ENCODE measurements around the gene DBNDD1. TPM values are rescaled to one million over a fixed set of nuclear protein-coding genes. Genes with fewer than 3 reads are reported as not detected.
A peak's percentile ranks its signal among the peaks of the same experiment; 100 is the strongest.

Gene DBNDD1
- polyA plus RNA-seq, 1 of the 3 experiments (the other 2 are of a cell fraction): 27.9 TPM

DNA sequence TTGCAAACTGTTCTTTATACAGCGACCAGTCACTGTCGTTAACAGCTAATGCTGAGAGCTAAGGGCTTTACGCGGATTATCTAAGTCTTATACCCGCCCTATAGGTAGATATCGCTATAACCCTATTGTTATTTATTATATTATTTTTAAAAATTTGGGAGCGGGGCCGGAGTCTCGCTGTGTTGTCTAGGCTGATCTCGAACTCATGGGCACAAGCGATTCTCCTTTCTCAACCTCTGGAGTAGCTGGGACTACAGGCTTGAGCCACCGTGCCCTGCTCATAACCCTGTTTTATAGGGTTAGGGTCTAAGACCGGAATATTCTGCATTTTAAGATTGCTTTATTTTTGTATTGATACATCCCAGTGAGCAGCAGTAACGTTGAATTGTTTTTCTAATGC is 46.0 kb downstream of the DBNDD1 start:
- Histone ChIP-seq H4K20me1 (ENCODE audit: insufficient read depth) (peaks cover 5% of the 10 kb centered on the region; the same call in 1 of the 2 replicates), H3K4me2 (peak overlapping the region; percentile 97), H3F3A (replicated peaks; ENCODE audit: insufficient read depth) (peaks cover 7% of the 10 kb centered on the region), H3K9me2 (no peaks in the 10 kb centered on the region), H3K9me3 (no peaks in the 10 kb centered on the region), H3K27me3 (ENCODE audit: insufficient read depth) (no peaks in the 10 kb centered on the region), H3K36me3 (replicated peaks in 1 of 2; ENCODE audit: control insufficient read depth in 1 of 2, insufficient read depth in 2 of 2, low read length in 1 of 2) (peaks cover 6 to 13% of the 10 kb centered on the region in 2 experiments), H3K27ac (ENCODE audit: low read depth in 2 of 2, low read length in 1 of 2) (peak overlapping the region; percentile 73 to 94; a peak in 3 of 4 replicates), H3K9ac (peak overlapping the region; percentile 98), H3K4me1 (ENCODE audit: control insufficient read depth in 1 of 2, insufficient read depth in 2 of 2, low read depth in 1 of 2, low read length in 1 of 2) (peaks cover 7 to 23% of the 10 kb centered on the region in 2 experiments; a peak in 3 of 4 replicates), H2AFZ (ENCODE audit: low read depth) (peak overlapping the region; percentile 99), H3K79me2 (ENCODE audit: insufficient read depth) (peaks cover 78% of the 10 kb centered on the region), H3K4me3 (ENCODE audit: low read depth in 2 of 2, low read length in 1 of 2) (peak overlapping the region; percentile 76 to 100)
- DNase-seq: no peak
- ChIA-PET POLR2A (interaction anchor here (1.0 to 2.7 kb wide), 4 partner anchors 32 to 63 kb away, joined by 3 to 24 read pairs (median 5); partner anchors contain the start of gene TUBB3), CTCF (interaction anchor here (0.6 to 3.7 kb wide), 7 partner anchors 18 to 109 kb away, joined by 3 to 18 read pairs (median 4); partner anchors contain the start of genes DBNDD1 and DEF8)
- WGBS (ENCODE audit: low lambda C conversion rate): 9% methylated on average over 14 of the region's 14 CpGs
- TF ChIP-seq, protein P1, sequence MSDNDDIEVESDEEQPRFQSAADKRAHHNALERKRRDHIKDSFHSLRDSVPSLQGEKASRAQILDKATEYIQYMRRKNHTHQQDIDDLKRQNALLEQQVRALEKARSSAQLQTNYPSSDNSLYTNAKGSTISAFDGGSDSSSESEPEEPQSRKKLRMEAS (IDR thresholded peaks at IDR 0.05; ENCODE audit: low read depth): no peak
- TF ChIP-seq RXRA (IDR thresholded peaks at IDR 0.05; ENCODE audit: borderline replicate concordance, low read depth) (no peak), MEF2A (IDR thresholded peaks at IDR 0.05; ENCODE audit: borderline replicate concordance, low read depth) (no peak), TEAD4 (IDR thresholded peaks at IDR 0.05; ENCODE audit: borderline replicate concordance, insufficient read depth) (no peak), RCOR1 (IDR thresholded peaks at IDR 0.05; ENCODE audit: low read length) (no peak)
- TF ChIP-seq, protein P2, sequence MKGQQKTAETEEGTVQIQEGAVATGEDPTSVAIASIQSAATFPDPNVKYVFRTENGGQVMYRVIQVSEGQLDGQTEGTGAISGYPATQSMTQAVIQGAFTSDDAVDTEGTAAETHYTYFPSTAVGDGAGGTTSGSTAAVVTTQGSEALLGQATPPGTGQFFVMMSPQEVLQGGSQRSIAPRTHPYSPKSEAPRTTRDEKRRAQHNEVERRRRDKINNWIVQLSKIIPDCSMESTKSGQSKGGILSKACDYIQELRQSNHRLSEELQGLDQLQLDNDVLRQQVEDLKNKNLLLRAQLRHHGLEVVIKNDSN (IDR thresholded peaks at IDR 0.05; ENCODE audit: borderline replicate concordance, low read depth): no peak

DNA sequence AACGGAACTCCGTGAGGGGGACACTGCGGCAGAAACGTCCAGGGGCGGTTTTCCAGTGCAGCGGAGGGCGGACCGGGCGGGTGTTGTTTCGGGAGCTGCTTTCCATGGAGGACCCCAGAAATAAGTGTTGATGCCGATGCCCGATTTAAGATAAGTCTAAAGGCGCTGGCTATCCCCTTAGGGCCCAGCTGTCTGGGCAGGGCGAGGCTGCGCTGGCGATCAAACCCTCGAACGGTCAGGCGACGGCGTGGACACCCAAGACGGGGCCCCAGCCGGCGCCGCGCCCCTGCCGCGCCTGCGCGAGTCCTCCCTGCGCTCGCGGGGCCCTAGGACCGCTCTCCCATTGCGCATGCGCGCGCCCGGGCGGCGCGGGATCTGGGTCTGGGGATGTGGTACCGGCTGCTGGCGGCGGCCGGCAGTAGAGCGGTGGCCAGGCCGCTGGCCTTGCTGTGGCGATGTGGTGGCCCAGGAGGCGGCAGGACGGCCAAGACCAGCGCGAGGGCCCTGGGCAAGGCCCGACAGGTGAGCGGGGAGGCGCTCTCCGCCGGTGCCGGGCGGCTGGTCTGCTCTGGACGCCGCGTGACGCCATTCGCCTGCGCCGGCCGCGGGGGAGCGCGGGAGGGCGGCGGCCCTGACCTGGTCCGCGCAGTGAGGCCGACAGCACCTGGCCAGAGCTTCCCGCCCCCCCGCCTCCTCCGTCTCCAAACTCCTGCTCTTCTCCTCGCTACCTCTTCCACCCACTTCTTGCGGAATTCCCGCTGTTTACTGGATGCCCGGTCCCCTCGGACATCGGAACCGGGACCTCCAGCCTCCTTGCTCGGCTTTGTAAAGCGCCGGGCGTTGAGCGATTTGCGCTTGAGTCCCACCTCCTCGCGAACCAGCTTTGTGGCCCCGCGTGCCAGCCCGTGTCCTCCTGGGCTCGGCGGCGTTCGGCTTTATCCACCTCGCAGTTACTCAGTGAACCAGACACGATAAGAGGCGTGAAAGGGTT is 46.7 kb downstream of the DBNDD1 start:
- Histone ChIP-seq H3K4me3 (ENCODE audit: low read depth in 2 of 2, low read length in 1 of 2) (peak overlapping the region; percentile 76 to 100), H3K79me2 (ENCODE audit: insufficient read depth) (peaks cover 71% of the 10 kb centered on the region)
- CTCF ChIA-PET: interaction anchor here (0.6 to 3.7 kb wide), 8 partner anchors 17 to 109 kb away, joined by 3 to 18 read pairs (median 4); partner anchors contain the start of genes DBNDD1 and DEF8
- TF ChIP-seq NRF1 (IDR thresholded peaks at IDR 0.05; ENCODE audit: low read depth, low read length): peak; percentile 98
- no peak for TF ChIP-seq TEAD4 (IDR thresholded peaks at IDR 0.05; ENCODE audit: borderline replicate concordance, insufficient read depth)
- TF ChIP-seq, protein P3, sequence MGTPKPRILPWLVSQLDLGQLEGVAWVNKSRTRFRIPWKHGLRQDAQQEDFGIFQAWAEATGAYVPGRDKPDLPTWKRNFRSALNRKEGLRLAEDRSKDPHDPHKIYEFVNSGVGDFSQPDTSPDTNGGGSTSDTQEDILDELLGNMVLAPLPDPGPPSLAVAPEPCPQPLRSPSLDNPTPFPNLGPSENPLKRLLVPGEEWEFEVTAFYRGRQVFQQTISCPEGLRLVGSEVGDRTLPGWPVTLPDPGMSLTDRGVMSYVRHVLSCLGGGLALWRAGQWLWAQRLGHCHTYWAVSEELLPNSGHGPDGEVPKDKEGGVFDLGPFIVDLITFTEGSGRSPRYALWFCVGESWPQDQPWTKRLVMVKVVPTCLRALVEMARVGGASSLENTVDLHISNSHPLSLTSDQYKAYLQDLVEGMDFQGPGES (IDR thresholded peaks at IDR 0.05; ENCODE audit: low read depth, low read length): no peak
- TF ChIP-seq, protein P4, sequence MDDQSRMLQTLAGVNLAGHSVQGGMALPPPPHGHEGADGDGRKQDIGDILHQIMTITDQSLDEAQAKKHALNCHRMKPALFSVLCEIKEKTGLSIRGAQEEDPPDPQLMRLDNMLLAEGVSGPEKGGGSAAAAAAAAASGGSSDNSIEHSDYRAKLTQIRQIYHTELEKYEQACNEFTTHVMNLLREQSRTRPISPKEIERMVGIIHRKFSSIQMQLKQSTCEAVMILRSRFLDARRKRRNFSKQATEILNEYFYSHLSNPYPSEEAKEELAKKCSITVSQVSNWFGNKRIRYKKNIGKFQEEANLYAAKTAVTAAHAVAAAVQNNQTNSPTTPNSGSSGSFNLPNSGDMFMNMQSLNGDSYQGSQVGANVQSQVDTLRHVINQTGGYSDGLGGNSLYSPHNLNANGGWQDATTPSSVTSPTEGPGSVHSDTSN (IDR thresholded peaks at IDR 0.05): no peak
- TF ChIP-seq SMC3 (IDR thresholded peaks at IDR 0.05; ENCODE audit: low read depth, low read length): no peak
- TF ChIP-seq POLR2AphosphoS5 (IDR thresholded peaks at IDR 0.05; ENCODE audit: low read depth, low read length): peak; percentile 90
- TF ChIP-seq CHD2 (IDR thresholded peaks at IDR 0.05; ENCODE audit: low read length, partially characterized antibody): peak; percentile 93
- TF ChIP-seq RFX5 (IDR thresholded peaks at IDR 0.05; ENCODE audit: low read length): no peak
- no peak for TF ChIP-seq FOXJ3 (CRISPR knock-in tag; IDR thresholded peaks at IDR 0.05)
- TF ChIP-seq, protein P5, sequence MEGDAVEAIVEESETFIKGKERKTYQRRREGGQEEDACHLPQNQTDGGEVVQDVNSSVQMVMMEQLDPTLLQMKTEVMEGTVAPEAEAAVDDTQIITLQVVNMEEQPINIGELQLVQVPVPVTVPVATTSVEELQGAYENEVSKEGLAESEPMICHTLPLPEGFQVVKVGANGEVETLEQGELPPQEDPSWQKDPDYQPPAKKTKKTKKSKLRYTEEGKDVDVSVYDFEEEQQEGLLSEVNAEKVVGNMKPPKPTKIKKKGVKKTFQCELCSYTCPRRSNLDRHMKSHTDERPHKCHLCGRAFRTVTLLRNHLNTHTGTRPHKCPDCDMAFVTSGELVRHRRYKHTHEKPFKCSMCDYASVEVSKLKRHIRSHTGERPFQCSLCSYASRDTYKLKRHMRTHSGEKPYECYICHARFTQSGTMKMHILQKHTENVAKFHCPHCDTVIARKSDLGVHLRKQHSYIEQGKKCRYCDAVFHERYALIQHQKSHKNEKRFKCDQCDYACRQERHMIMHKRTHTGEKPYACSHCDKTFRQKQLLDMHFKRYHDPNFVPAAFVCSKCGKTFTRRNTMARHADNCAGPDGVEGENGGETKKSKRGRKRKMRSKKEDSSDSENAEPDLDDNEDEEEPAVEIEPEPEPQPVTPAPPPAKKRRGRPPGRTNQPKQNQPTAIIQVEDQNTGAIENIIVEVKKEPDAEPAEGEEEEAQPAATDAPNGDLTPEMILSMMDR (IDR thresholded peaks at IDR 0.05): no peak
- TF ChIP-seq, protein P6, sequence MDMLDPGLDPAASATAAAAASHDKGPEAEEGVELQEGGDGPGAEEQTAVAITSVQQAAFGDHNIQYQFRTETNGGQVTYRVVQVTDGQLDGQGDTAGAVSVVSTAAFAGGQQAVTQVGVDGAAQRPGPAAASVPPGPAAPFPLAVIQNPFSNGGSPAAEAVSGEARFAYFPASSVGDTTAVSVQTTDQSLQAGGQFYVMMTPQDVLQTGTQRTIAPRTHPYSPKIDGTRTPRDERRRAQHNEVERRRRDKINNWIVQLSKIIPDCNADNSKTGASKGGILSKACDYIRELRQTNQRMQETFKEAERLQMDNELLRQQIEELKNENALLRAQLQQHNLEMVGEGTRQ (IDR thresholded peaks at IDR 0.05; ENCODE audit: borderline replicate concordance, low read depth, low read length): no peak
- no peak for TF ChIP-seq RAD21 (IDR thresholded peaks at IDR 0.05; ENCODE audit: low read length)
- TF ChIP-seq GATA2 (CRISPR knock-in tag; IDR thresholded peaks at IDR 0.05): no peak
- TF ChIP-seq RXRA (IDR thresholded peaks at IDR 0.05; ENCODE audit: borderline replicate concordance, low read depth): no peak

More for the DNA sequence above, 46.7 kb downstream of the DBNDD1 start:
- peaks cover 2% of the 10 kb centered on the region; the same call in 1 of the 2 replicates for H4K20me1 ChIP-seq (ENCODE audit: insufficient read depth)
- no peaks in the 10 kb centered on the region for H3K9me2 ChIP-seq
- no peaks in the 10 kb centered on the region for H3K27me3 ChIP-seq (ENCODE audit: insufficient read depth)
- WGBS (ENCODE audit: low lambda C conversion rate): 33% methylated on average over 10 of the region's 104 CpGs
- H3K27ac ChIP-seq (ENCODE audit: low read depth in 2 of 2, low read length in 1 of 2): peak overlapping the region; percentile 73 to 94
- peak overlapping the region; percentile 97 for H3K4me2 ChIP-seq
- H3F3A ChIP-seq (replicated peaks; ENCODE audit: insufficient read depth): peaks cover 8% of the 10 kb centered on the region
- no peaks in the 10 kb centered on the region for H3K9me3 ChIP-seq
- peak overlapping the region; percentile 99 for H2AFZ ChIP-seq (ENCODE audit: low read depth)
- peak overlapping the region; percentile 98 for H3K9ac ChIP-seq
- DNase-seq: peak; percentile 100
- H3K4me1 ChIP-seq (ENCODE audit: control insufficient read depth in 1 of 2, insufficient read depth in 2 of 2, low read depth in 1 of 2, low read length in 1 of 2): peaks cover 7 to 23% of the 10 kb centered on the region in 2 experiments; a peak in 3 of 4 replicates
- peaks cover 6% of the 10 kb centered on the region in 2 experiments for H3K36me3 ChIP-seq (replicated peaks in 1 of 2; ENCODE audit: control insufficient read depth in 1 of 2, insufficient read depth in 2 of 2, low read length in 1 of 2)
- POLR2A ChIA-PET: interaction anchor here (1.0 to 2.7 kb wide), 5 partner anchors 32 to 99 kb away, joined by 3 to 24 read pairs (median 4); partner anchors contain the start of genes TCF25 and TUBB3

Measured in SK-N-SH (cell line).